Esophagus muscularis mucosa (tissue), 4 donors: ENCODE data around the gene THSD4. TPM values are rescaled to one million over a fixed set of nuclear protein-coding genes. Genes with fewer than 3 reads are reported as not detected.

Source experiments
- DNase-seq: peaks from one replicate; pipeline ENCODE4 v3.0.0-alpha.2; 2017; ENCODE audit errors: extremely low spot score
- H3K27ac ChIP-seq, 4 donors: fragments of 200-600 bp; sonication (generic); replicated peaks in 1 of 4; 1 replicate in 3 of 4; 2 replicates in 1 of 4; pipeline ENCODE4 v1.5.1; 2016 to 2019; ENCODE audit warnings: mild to moderate bottlenecking in 1 of 4
- H3K27me3 ChIP-seq, 4 donors: fragments of 200-600 bp; sonication (generic); one replicate each; pipeline versions ENCODE4 v1.5.1 to v1.6.0; 2016 to 2019
- H3K36me3 ChIP-seq, 4 donors: fragments of 200-600 bp; sonication (generic); one replicate each; pipeline ENCODE4 v1.5.1; 2016 to 2019
- H3K4me1 ChIP-seq, 4 donors: fragments of 200-600 bp; sonication (generic); one replicate each; pipeline ENCODE4 v1.5.1; 2016 to 2019
- H3K4me3 ChIP-seq, 4 donors: fragments of 200-600 bp; sonication (generic); 1 replicate in 2 of 4; 2 replicates in 2 of 4; pipeline ENCODE4 v1.5.1; 2016 to 2019; ENCODE audit warnings: mild to moderate bottlenecking in 4 of 4, moderate library complexity in 1 of 4
- H3K9me3 ChIP-seq, 4 donors: fragments of 200-600 bp; sonication (generic); 1 replicate in 3 of 4; 2 replicates in 1 of 4; pipeline ENCODE4 v1.5.1; 2016 to 2019
- CTCF ChIP-seq, 3 experiments: fragments of 200-600 bp in 2 of 3; fragments of 450-650 bp in 1 of 3; sonication (generic) in 2 of 3; IDR thresholded peaks; one replicate each; pipeline ENCODE4 v1.5.1; 2017 to 2019; ENCODE audit warnings: antibody characterized with exemption in 3 of 3, mild to moderate bottlenecking in 2 of 3, moderate library complexity in 1 of 3
- EP300 ChIP-seq: sonication (generic); formaldehyde crosslinking; IDR thresholded peaks from one replicate; pipeline ENCODE4 v1.6.1; 2017; ENCODE audit warnings: antibody characterized with exemption
- POLR2A ChIP-seq: fragments of 450-650 bp; IDR thresholded peaks from one replicate; pipeline ENCODE4 v1.6.1; 2017; ENCODE audit warnings: antibody characterized with exemption, moderate library complexity, mild to moderate bottlenecking, low read depth
- POLR2AphosphoS5 ChIP-seq, 2 donors: sonication (generic); formaldehyde crosslinking; IDR thresholded peaks; one replicate each; pipeline ENCODE4 v1.6.1; 2017; ENCODE audit warnings: antibody characterized with exemption in 2 of 2
- WGBS: methylation state at CpG from one replicate; pipeline ENCODE4 v1.1.5; 2018; 5-methylcytosine and 5-hydroxymethylcytosine counted together
- intact Hi-C: fragments of 100-400 bp; cut with DNase I; formaldehyde crosslinking; loops from one replicate; pipeline ENCODE4 v1.15.1; 2023
- total RNA-seq, 4 donors: library from RNA; depleted of rRNA; stranded (reverse); fragments of >200 nt; gene quantifications; one replicate each; pipeline versions ENCODE4 v1.1.0 to v1.2.1, GENCODE V29; 2016

Gene THSD4
- total RNA-seq, 4 donors from 2014 or later, result 3.2 to 6.6 (median 5.6) TPM

GRCh38 chr15:71597126-71597525 is 481.9 kb downstream of the THSD4 start:
- Histone ChIP-seq H3K27me3 (no peaks in the 10 kb centered on the region), H3K36me3 (no peaks in the 10 kb centered on the region), H3K4me1 (peaks cover 50 to 60% (median 54%) of the 10 kb centered on the region in 4 donors), H3K27ac (peak overlapping the region; percentile 53 to 77 (median 71)), H3K4me3 (no peak overlapping the region), H3K9me3 (no peaks in the 10 kb centered on the region)
- no peak for DNase-seq
- TF ChIP-seq EP300, result no peak
- TF ChIP-seq POLR2A, result no peak
- no peak for TF ChIP-seq POLR2AphosphoS5 (IDR thresholded peaks at IDR 0.05)
- TF ChIP-seq CTCF (IDR thresholded peaks at IDR 0.05), result no peak
- WGBS, result 56% methylated on average over 3 of the region's 3 CpGs
- intact Hi-C loops, result no loop called here

- 78% methylated on average over 8 of the region's 8 CpGs for WGBS
- Histone ChIP-seq H3K36me3 (no peaks in the 10 kb centered on the region), H3K4me1 (peaks cover 45 to 55% (median 49%) of the 10 kb centered on the region in 4 donors), H3K27ac (peak overlapping the region; percentile 53 to 77 (median 71)), H3K27me3 (no peaks in the 10 kb centered on the region), H3K9me3 (no peaks in the 10 kb centered on the region), H3K4me3 (no peak overlapping the region)
- no peak for TF ChIP-seq POLR2AphosphoS5 (IDR thresholded peaks at IDR 0.05)
- TF ChIP-seq POLR2A, result no peak
- no peak for TF ChIP-seq EP300
- no peak for TF ChIP-seq CTCF (IDR thresholded peaks at IDR 0.05)
- intact Hi-C loops, result no loop called here
- DNase-seq, result no peak
These were observed 482.4 kb downstream of the THSD4 start for GRCh38 chr15:71597637-71598036.

- intact Hi-C loops, result no loop called here
- no peak for DNase-seq
- TF ChIP-seq POLR2A (no peak), EP300 (no peak), CTCF (IDR thresholded peaks at IDR 0.05) (no peak), POLR2AphosphoS5 (IDR thresholded peaks at IDR 0.05) (no peak)
- Histone ChIP-seq H3K27ac (peak overlapping the region in 1 of 4 donors; percentile 77), H3K9me3 (no peaks in the 10 kb centered on the region), H3K4me1 (peaks cover 43 to 50% (median 47%) of the 10 kb centered on the region in 4 donors), H3K4me3 (no peak overlapping the region), H3K36me3 (no peaks in the 10 kb centered on the region), H3K27me3 (no peaks in the 10 kb centered on the region)
- 92% methylated on average over 6 of the region's 6 CpGs for WGBS
These were observed 483.5 kb downstream of the THSD4 start for GRCh38 chr15:71598741-71599140.

GRCh38 chr15:71599418-71600151 is 484.3 kb downstream of the THSD4 start:
- intact Hi-C loops, result no loop called here
- peak overlapping the region in 2 of 4 donors; percentile 18 to 39 for H3K27ac ChIP-seq
- DNase-seq, result peak; percentile 74

More at GRCh38 chr15:71599418-71600151, 484.3 kb downstream of the THSD4 start:
- Histone ChIP-seq H3K4me1 (peaks cover 43 to 50% (median 47%) of the 10 kb centered on the region in 4 donors), H3K4me3 (no peak overlapping the region), H3K27me3 (no peaks in the 10 kb centered on the region), H3K36me3 (no peaks in the 10 kb centered on the region), H3K9me3 (no peaks in the 10 kb centered on the region)
- 64% methylated on average over 9 of the region's 9 CpGs for WGBS
- TF ChIP-seq EP300 (no peak), POLR2AphosphoS5 (IDR thresholded peaks at IDR 0.05) (no peak), CTCF (IDR thresholded peaks at IDR 0.05) (no peak), POLR2A (no peak)
